PC-9 (cell line): Measurements from ENCODE around the gene PRKAG2. TPM values are rescaled to one million over a fixed set of nuclear protein-coding genes. Genes with fewer than 3 reads are reported as not detected.

ENCODE experiments used
- BruUV-seq: library from RNA; stranded (reverse); fragments of 400-500 nt; replicated peaks from 2 replicates; lab custom pipeline; 2021; lab: Mats Ljungman, UMichigan
- CTCF ChIA-PET: fragments of 300-600 bp; sonication (Branson Sonifier 250); formaldehyde crosslinking; loops from one replicate; lab custom pipeline; 2022; ENCODE audit warnings: antibody characterized with exemption; lab: Charles Lee
- POLR2A ChIA-PET: fragments of 300-600 bp; sonication (Branson Sonifier 250); formaldehyde crosslinking; loops from one replicate; lab custom pipeline; 2022; ENCODE audit warnings: antibody characterized with exemption; ENCODE audit not compliant: unreplicated experiment; lab: Charles Lee
- DNase-seq, 2 experiments: peaks; one replicate each; pipeline versions ENCODE4 v3.0.0 to v3.0.0-alpha.2; 2015 to 2022; ENCODE audit warnings: mixed read lengths in 1 of 2
- H2AFZ ChIP-seq: fragments of 200-600 bp; sonication (generic); 2 replicates; pipeline ENCODE4 v1.8.1; 2017; ENCODE audit warnings: antibody characterized with exemption
- H3F3A ChIP-seq: fragments of 200-600 bp; sonication (generic); 2 replicates; pipeline ENCODE4 v1.8.1; 2017; ENCODE audit warnings: antibody characterized with exemption, mild to moderate bottlenecking, low read depth; ENCODE audit not compliant: insufficient read depth
- H3K27ac ChIP-seq: fragments of 200-600 bp; sonication (generic); 2 replicates; pipeline ENCODE4 v1.6.1; 2016; ENCODE audit warnings: mixed run types
- H3K27me3 ChIP-seq: fragments of 200-600 bp; sonication (generic); 2 replicates; pipeline ENCODE4 v1.6.1; 2016; ENCODE audit warnings: low read depth, mixed run types; ENCODE audit not compliant: insufficient read depth
- H3K36me3 ChIP-seq: fragments of 200-600 bp; sonication (generic); 2 replicates; pipeline ENCODE4 v1.6.1; 2016; ENCODE audit warnings: low read depth, mixed run types
- H3K4me1 ChIP-seq: fragments of 200-600 bp; sonication (generic); replicated peaks from 2 replicates; pipeline ENCODE4 v1.6.1; 2016; ENCODE audit warnings: mixed run types; ENCODE audit not compliant: insufficient read depth
- H3K4me2 ChIP-seq: fragments of 200-600 bp; sonication (generic); 2 replicates; pipeline ENCODE4 v1.6.1; 2017; ENCODE audit warnings: mixed run types
- H3K4me3 ChIP-seq: fragments of 200-600 bp; sonication (generic); 2 replicates; pipeline ENCODE4 v1.6.1; 2016; ENCODE audit warnings: mixed run types
- H3K79me2 ChIP-seq: fragments of 200-600 bp; sonication (generic); 2 replicates; pipeline ENCODE4 v1.6.1; 2017; ENCODE audit warnings: low read depth, mixed run types
- H3K9me2 ChIP-seq: fragments of 200-600 bp; sonication (generic); 2 replicates; pipeline ENCODE4 v1.8.1; 2017; ENCODE audit warnings: mild to moderate bottlenecking; ENCODE audit not compliant: insufficient read depth
- H3K9me3 ChIP-seq: fragments of 200-600 bp; sonication (generic); 2 replicates; pipeline ENCODE4 v1.8.1; 2016; ENCODE audit warnings: low read depth; ENCODE audit not compliant: insufficient read depth
- H4K20me1 ChIP-seq: fragments of 200-600 bp; sonication (generic); 2 replicates; pipeline ENCODE4 v1.8.1; 2017; ENCODE audit not compliant: insufficient read depth
- CTCF ChIP-seq: fragments of 200-600 bp; sonication (generic); conservative IDR thresholded peaks from 2 replicates; pipeline ENCODE4 v1.6.1; 2017; ENCODE audit warnings: mixed run types, antibody characterized with exemption, mild to moderate bottlenecking, moderate library complexity
- EZH2 ChIP-seq: fragments of 200-600 bp; sonication (generic); IDR thresholded peaks from 2 replicates; pipeline ENCODE4 v1.8.0; 2017; ENCODE audit warnings: antibody characterized with exemption, low read depth
- intact Hi-C: fragments of 100-400 bp; cut with micrococcal nuclease; formaldehyde crosslinking; loops from one replicate; pipeline ENCODE4 v1.10.0; 2022; ENCODE audit not compliant: unreplicated experiment
- total RNA-seq: library from RNA; stranded (reverse); gene quantifications from 2 replicates; pipeline ENCODE4 v1.2.3, GENCODE V29; 2021

Gene PRKAG2
- total RNA-seq, 1 experiment from 2014 or later, result 37.3 TPM

DNA sequence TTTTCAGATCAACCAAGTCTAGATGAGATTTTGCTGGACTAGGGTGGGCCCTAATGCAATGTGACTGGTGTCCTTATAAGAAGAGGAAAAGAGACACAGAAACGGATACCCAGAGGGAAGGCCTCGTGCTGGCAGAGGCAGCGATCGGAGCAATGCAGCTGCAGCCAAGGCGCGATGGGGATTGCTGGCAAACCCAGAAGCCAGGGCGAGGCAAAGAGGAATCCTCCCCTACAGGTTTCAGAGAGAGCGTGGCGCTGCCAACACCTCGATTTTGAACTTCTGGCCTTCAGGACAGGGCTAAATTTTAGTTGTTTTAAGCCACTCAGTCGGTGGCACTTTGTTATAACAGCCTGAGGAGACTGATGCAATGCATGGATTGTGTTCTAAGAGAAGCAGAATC lies 200.2 kb downstream of the PRKAG2 start:
- peak overlapping the region; percentile 43 for H3K4me2 ChIP-seq
- intact Hi-C loops, result loop anchor here (2.0 kb wide), 1 partner anchor 44 kb away; no protein-coding TSS in a partner anchor
- H3K9me2 ChIP-seq, result no peaks in the 10 kb centered on the region
- H3F3A ChIP-seq, result peaks cover 12% of the 10 kb centered on the region; the same call in 1 of the 2 replicates
- DNase-seq, result peak; percentile 80 to 82
- peak overlapping the region; percentile 61 for H2AFZ ChIP-seq
- POLR2A ChIA-PET, result no interaction called here
- H3K4me1 ChIP-seq, result peaks cover 20% of the 10 kb centered on the region
- no peaks in the 10 kb centered on the region for H4K20me1 ChIP-seq
- H3K79me2 ChIP-seq, result no peaks in the 10 kb centered on the region
- no peaks in the 10 kb centered on the region for H3K27me3 ChIP-seq
- H3K4me3 ChIP-seq, result no peak overlapping the region
- H3K36me3 ChIP-seq, result no peaks in the 10 kb centered on the region
- CTCF ChIA-PET, result no interaction called here
- H3K27ac ChIP-seq, result peak overlapping the region; percentile 83
- TF ChIP-seq CTCF, result no peak
- TF ChIP-seq EZH2, result no peak
- BruUV-seq, result no TSS peak
- H3K9me3 ChIP-seq, result no peaks in the 10 kb centered on the region

DNA sequence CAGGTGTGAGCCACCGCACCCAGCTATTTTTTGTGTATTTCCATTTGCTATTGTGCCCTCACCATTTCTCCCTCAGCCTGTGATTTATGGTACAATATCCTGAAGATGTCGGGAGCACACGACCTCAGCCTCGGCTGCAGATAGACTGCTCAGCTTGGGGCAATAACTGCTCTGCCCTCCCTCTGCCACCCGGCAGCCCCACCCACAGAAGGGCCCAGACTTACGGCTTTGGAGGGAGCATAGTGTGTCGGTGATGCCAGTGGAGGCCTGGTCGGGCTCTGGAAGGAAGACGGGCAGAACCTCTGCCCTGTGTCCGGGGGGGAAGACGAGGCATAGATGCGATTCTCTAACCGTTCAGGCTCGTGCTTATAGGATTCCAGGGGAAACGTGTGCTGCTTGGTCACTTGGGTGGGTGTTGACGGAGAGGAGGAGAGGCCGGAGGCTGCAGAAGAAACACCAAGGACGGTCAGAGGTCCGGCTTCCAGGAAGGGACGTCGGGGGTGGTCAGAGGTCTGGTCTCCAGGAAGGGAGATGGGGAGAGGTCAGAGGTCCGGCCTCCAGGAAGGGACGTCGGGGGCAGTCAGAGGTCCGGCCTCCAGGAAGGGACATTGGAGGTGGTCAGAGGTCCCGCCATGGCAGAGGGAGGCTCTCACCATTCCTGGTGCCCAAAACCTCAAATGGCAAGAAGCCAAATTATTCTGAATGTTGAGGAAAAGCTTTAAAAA lies 201.6 kb downstream of the PRKAG2 start:
- Histone ChIP-seq H3K4me2 (no peak overlapping the region), H3K36me3 (no peaks in the 10 kb centered on the region), H3K27me3 (no peaks in the 10 kb centered on the region), H3K4me1 (peaks cover 20% of the 10 kb centered on the region), H4K20me1 (no peaks in the 10 kb centered on the region), H3K4me3 (no peak overlapping the region), H2AFZ (no peak overlapping the region), H3K79me2 (no peaks in the 10 kb centered on the region), H3K9me2 (no peaks in the 10 kb centered on the region), H3K9me3 (no peaks in the 10 kb centered on the region), H3K27ac (no peak overlapping the region), H3F3A (peaks cover 12% of the 10 kb centered on the region; the same call in 1 of the 2 replicates)
- CTCF ChIA-PET, result no interaction called here
- TF ChIP-seq CTCF (no peak), EZH2 (no peak)
- POLR2A ChIA-PET, result no interaction called here
- intact Hi-C loops, result no loop called here
- BruUV-seq, result no TSS peak
- no peak for DNase-seq

DNA sequence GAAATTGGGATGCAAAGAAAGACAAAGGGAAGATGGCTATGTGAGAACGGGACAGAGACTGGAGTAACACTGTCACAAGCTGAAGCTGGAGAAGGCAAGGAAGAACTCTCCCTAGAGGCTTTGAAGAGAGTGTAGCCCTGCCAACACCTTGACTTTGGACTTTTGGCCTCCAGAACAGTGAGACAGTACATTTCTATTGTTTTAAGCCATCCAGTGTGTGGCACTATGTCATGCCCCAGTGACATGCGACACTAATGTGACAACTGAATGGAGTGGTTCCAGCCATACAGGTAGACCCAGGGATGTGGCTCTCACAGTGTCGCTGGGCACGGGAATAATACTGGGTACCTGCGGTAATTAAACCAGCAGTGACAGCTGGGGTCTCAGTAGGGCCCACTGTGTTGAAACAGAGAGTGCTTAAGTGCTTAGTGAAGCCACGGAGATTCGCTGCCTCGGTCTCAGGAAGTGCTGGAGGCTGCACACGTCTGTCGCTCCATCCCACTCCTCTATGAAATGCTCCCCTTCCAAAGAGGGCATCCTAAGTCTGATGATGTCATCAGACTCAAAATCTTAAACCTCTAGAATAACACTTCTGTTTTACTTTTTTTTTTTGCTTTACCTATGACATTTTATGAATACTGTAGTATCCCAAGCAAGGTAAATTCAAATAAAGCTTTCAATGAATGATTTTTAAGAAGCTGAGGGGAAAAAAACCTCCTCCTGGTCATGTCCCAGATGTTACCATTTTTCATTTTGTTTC lies 202.6 kb downstream of the PRKAG2 start:
- H3K4me1 ChIP-seq, result peaks cover 20% of the 10 kb centered on the region
- no TSS peak for BruUV-seq
- H3K36me3 ChIP-seq, result no peaks in the 10 kb centered on the region
- ChIA-PET POLR2A (no interaction called here), CTCF (interaction anchor here (0.5 kb wide), 1 partner anchor 246 kb away, joined by 5 read pairs; no protein-coding TSS in a partner anchor)
- TF ChIP-seq CTCF (no peak), EZH2 (no peak)
- H2AFZ ChIP-seq, result no peak overlapping the region
- no peaks in the 10 kb centered on the region for H3K79me2 ChIP-seq
- H4K20me1 ChIP-seq, result no peaks in the 10 kb centered on the region
- peaks cover 12% of the 10 kb centered on the region; the same call in 1 of the 2 replicates for H3F3A ChIP-seq
- intact Hi-C loops, result no loop called here
- no peak overlapping the region for H3K4me2 ChIP-seq
- H3K9me2 ChIP-seq, result no peaks in the 10 kb centered on the region
- H3K27me3 ChIP-seq, result no peaks in the 10 kb centered on the region
- DNase-seq, result no peak
- no peak overlapping the region for H3K27ac ChIP-seq
- no peak overlapping the region for H3K4me3 ChIP-seq
- H3K9me3 ChIP-seq, result no peaks in the 10 kb centered on the region
